ENCODE data around the gene IL13.

The IL13 gene

GRCh38 chr5:132657676-132658380 lies at the start of gene IL13:
IL13 (plus strand) TSS chr5:132658173; CDS start chr5:132658187, 14 bp downstream.
- no peak for TF ChIP-seq CTCF (IDR thresholded peaks at IDR 0.05; ENCODE audit: borderline replicate concordance, insufficient read depth, low read depth, low read length)
- no peak within 1 kb of the TSS for H3K4me3 ChIP-seq (ENCODE audit: low read depth, low read length)

- no peak overlapping the region for H3K4me3 ChIP-seq (ENCODE audit: low read depth, low read length)
- no peak for TF ChIP-seq CTCF (IDR thresholded peaks at IDR 0.05; ENCODE audit: borderline replicate concordance, insufficient read depth, low read depth, low read length)
Measured at GRCh38 chr5:132611965-132612364, 46.0 kb upstream of the IL13 start.

GRCh38 chr5:132612846-132613245 lies 45.1 kb upstream of the IL13 start:
- no peak for TF ChIP-seq CTCF (IDR thresholded peaks at IDR 0.05; ENCODE audit: borderline replicate concordance, insufficient read depth, low read depth, low read length)
- H3K4me3 ChIP-seq (ENCODE audit: low read depth, low read length), result no peak overlapping the region

GRCh38 chr5:132621699-132622098 lies 36.3 kb upstream of the IL13 start:
- no peak overlapping the region for H3K4me3 ChIP-seq (ENCODE audit: low read depth, low read length)
- TF ChIP-seq CTCF (IDR thresholded peaks at IDR 0.05; ENCODE audit: borderline replicate concordance, insufficient read depth, low read depth, low read length), result no peak

- no peak for TF ChIP-seq CTCF (IDR thresholded peaks at IDR 0.05; ENCODE audit: borderline replicate concordance, insufficient read depth, low read depth, low read length)
- no peak overlapping the region for H3K4me3 ChIP-seq (ENCODE audit: low read depth, low read length)
Measured at GRCh38 chr5:132622608-132623007, 35.4 kb upstream of the IL13 start.

GRCh38 chr5:132627470-132627869 lies 30.5 kb upstream of the IL13 start:
- no peak overlapping the region for H3K4me3 ChIP-seq (ENCODE audit: low read depth, low read length)
- TF ChIP-seq CTCF (IDR thresholded peaks at IDR 0.05; ENCODE audit: borderline replicate concordance, insufficient read depth, low read depth, low read length), result no peak

GRCh38 chr5:132628814-132629213 lies 29.2 kb upstream of the IL13 start:
- H3K4me3 ChIP-seq (ENCODE audit: low read depth, low read length), result no peak overlapping the region
- no peak for TF ChIP-seq CTCF (IDR thresholded peaks at IDR 0.05; ENCODE audit: borderline replicate concordance, insufficient read depth, low read depth, low read length)
